ENCODE results near the gene TMEM63B. TPM values are rescaled to one million over a fixed set of nuclear protein-coding genes. Genes with fewer than 3 reads are reported as not detected.

The TMEM63B gene
- total and polyA plus RNA-seq, 2 of the 8 experiments (the other 6 are each of a cell fraction or from before 2014, with no cell fraction given), result 61.1 to 96.8 TPM

DNA sequence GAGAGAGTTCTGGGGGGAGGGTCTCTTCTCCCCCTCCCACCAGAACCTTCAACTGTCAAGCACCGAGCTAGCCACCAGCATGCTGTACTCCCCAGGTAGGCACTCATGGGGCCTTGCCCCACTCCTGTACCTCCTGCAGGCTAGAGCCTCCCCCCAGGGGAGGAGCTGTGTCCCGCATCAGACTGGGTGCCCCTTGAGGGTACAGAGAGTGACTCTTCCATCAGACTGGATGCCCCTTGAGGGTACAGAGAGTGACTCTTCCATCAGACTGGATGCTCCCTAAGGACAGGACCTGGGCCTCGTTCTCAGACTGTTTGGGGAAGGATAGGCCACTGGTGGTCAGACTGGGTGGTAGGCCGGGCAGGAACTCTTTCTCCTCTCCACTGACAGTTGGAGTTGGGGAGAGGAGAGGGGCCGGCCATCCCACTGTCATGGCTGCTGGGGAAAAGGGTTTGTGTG is 31.4 kb downstream of the TMEM63B start, which contains the start of gene CAPN11:
Gene CAPN11 (plus strand): TSS at position 51 of the 459 bp plus-strand sequence. CDS start 29 bp downstream, at position 80.
- no peak for FAIRE-seq
- Histone ChIP-seq H3K79me1 (ENCODE audit: low read depth, low read length) (no peaks in the 10 kb centered on the region), H3K23ac (ENCODE audit: insufficient read length) (no peak within 1 kb of the TSS), H2AK5ac (ENCODE audit: low read depth, low read length) (no peak within 1 kb of the TSS), H4K8ac (ENCODE audit: extremely low read depth, insufficient read depth, low read length) (no peak within 1 kb of the TSS), H3K36me3 (ENCODE audit: control insufficient read depth in 2 of 4, insufficient read depth in 4 of 4, low read length in 3 of 4) (peaks cover 0 to 1% (median 0%) of the 10 kb centered on the region in 4 experiments; a peak in 1 of 8 replicates), H3K4ac (replicated peaks; ENCODE audit: insufficient read length, low read depth, low read length) (no peak within 1 kb of the TSS), H2AFZ (ENCODE audit: low read length) (no peak within 1 kb of the TSS), H3K4me3 (ENCODE audit: extremely low read depth in 1 of 4, insufficient read depth in 2 of 4, low read depth in 3 of 4, low read length in 4 of 4) (no peak within 1 kb of the TSS), H3K14ac (ENCODE audit: insufficient read length) (no peak within 1 kb of the TSS), H3K4me2 (ENCODE audit: insufficient read depth in 1 of 2, low read depth in 2 of 2, low read length in 2 of 2) (no peak within 1 kb of the TSS), H2BK20ac (ENCODE audit: low read length) (0 out of 2 replicates have a peak within 1 kb of the TSS, but pooled peaks have one; percentile 66), H3K79me2 (ENCODE audit: control insufficient read depth in 1 of 2, insufficient read depth in 2 of 2, low read length in 2 of 2) (no peaks in the 10 kb centered on the region), H2BK5ac (ENCODE audit: low read depth, low read length) (0 out of 2 replicates have a peak within 1 kb of the TSS, but pooled peaks have one; percentile 23), H2BK12ac (ENCODE audit: low read depth, low read length) (peak within 1 kb of the TSS; percentile 62; the same call in 1 of the 2 replicates), H3K27ac (ENCODE audit: low read depth, low read length) (no peak within 1 kb of the TSS), H2BK120ac (replicated peaks; ENCODE audit: low read depth, low read length) (no peak within 1 kb of the TSS), H3K18ac (ENCODE audit: extremely low read depth, low read length) (no peak within 1 kb of the TSS), H4K5ac (ENCODE audit: insufficient read length, low read depth, low read length) (no peak within 1 kb of the TSS), H3K23me2 (ENCODE audit: low read depth, low read length) (no peaks in the 10 kb centered on the region), H4K20me1 (replicated peaks in 1 of 2; ENCODE audit: control insufficient read depth in 1 of 2, insufficient read depth in 2 of 2, low read length in 2 of 2) (no peaks in the 10 kb centered on the region), H2BK15ac (ENCODE audit: low read length) (peak within 1 kb of the TSS; percentile 53; the same call in 1 of the 2 replicates), H3K9me3 (ENCODE audit: insufficient read depth in 2 of 2, low read depth in 1 of 2, low read length in 1 of 2) (no peaks in the 10 kb centered on the region), H3K9ac (replicated peaks in 1 of 4; ENCODE audit: extremely low read depth in 1 of 4, low read depth in 3 of 4, low read length in 3 of 4) (no peak within 1 kb of the TSS), H3K4me1 (replicated peaks in 1 of 4; ENCODE audit: control insufficient read depth in 3 of 4, insufficient read depth in 4 of 4, low read length in 3 of 4) (peaks cover 0 to 12% (median 4%) of the 10 kb centered on the region in 4 experiments; a peak in 4 of 7 replicates), H3K56ac (replicated peaks; ENCODE audit: insufficient read length, low read depth, low read length) (no peak within 1 kb of the TSS), H4K91ac (replicated peaks; ENCODE audit: insufficient read length, low read length) (no peak within 1 kb of the TSS), H3K27me3 (replicated peaks in 1 of 4; ENCODE audit: control insufficient read depth in 3 of 4, extremely low read depth in 1 of 4, insufficient read depth in 3 of 4, low read length in 3 of 4) (no peaks in the 10 kb centered on the region)
- ChIA-PET POLR2A (ENCODE audit: partially characterized antibody) (interaction anchor here (0.8 to 8.5 kb wide), 4 partner anchors 49 to 98 kb away, joined by 3 to 55 read pairs (median 4); partner anchors contain the start of gene HSP90AB1), CTCF (ENCODE audit: partially characterized antibody) (interaction anchor here (0.8 to 7.5 kb wide), 8 partner anchors 14 to 174 kb away, joined by 3 to 39 read pairs (median 4); no protein-coding TSS in a partner anchor)
- WGBS, 2 experiments (ENCODE audit: extremely low coverage in 1 of 2, insufficient coverage in 1 of 2, insufficient read length in 1 of 2, insufficient replicate concordance in 2 of 2, low coverage in 1 of 2, low lambda C conversion rate in 2 of 2, missing lambda C conversion rate in 1 of 2), result 80% methylated on average over 5 of the region's 5 CpGs; no CpG with 5 or more reads in 1 of the 2 experiments
- DNase-seq (ENCODE audit: low read depth in 1 of 2, low spot score in 2 of 2), result no peak
- TF ChIP-seq, protein P1, sequence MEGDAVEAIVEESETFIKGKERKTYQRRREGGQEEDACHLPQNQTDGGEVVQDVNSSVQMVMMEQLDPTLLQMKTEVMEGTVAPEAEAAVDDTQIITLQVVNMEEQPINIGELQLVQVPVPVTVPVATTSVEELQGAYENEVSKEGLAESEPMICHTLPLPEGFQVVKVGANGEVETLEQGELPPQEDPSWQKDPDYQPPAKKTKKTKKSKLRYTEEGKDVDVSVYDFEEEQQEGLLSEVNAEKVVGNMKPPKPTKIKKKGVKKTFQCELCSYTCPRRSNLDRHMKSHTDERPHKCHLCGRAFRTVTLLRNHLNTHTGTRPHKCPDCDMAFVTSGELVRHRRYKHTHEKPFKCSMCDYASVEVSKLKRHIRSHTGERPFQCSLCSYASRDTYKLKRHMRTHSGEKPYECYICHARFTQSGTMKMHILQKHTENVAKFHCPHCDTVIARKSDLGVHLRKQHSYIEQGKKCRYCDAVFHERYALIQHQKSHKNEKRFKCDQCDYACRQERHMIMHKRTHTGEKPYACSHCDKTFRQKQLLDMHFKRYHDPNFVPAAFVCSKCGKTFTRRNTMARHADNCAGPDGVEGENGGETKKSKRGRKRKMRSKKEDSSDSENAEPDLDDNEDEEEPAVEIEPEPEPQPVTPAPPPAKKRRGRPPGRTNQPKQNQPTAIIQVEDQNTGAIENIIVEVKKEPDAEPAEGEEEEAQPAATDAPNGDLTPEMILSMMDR (IDR thresholded peaks at IDR 0.05; ENCODE audit: control extremely low read depth in 1 of 3, insufficient read depth in 1 of 3, low read depth in 1 of 3, low read length in 3 of 3), result no peak
- TF ChIP-seq NRF1 (IDR thresholded peaks at IDR 0.05; ENCODE audit: low read depth, low read length) (no peak), RAD21 (IDR thresholded peaks at IDR 0.05 in 1 of 2, conservative IDR thresholded peaks at IDR 0.05 in 1 of 2; ENCODE audit: low read depth in 2 of 2, low read length in 2 of 2) (no peak), CTBP2 (IDR thresholded peaks at IDR 0.05; ENCODE audit: borderline replicate concordance, insufficient read depth, insufficient read length, low read length) (no peak), SIRT6 (IDR thresholded peaks at IDR 0.05; ENCODE audit: low read length) (no peak), YY1 (IDR thresholded peaks at IDR 0.05; ENCODE audit: low read depth, low read length) (no peak), HDAC6 (IDR thresholded peaks at IDR 0.05; ENCODE audit: low read depth, low read length) (no peak), TEAD4 (IDR thresholded peaks at IDR 0.05; ENCODE audit: low read depth, low read length) (no peak)
- TF ChIP-seq, protein P2, sequence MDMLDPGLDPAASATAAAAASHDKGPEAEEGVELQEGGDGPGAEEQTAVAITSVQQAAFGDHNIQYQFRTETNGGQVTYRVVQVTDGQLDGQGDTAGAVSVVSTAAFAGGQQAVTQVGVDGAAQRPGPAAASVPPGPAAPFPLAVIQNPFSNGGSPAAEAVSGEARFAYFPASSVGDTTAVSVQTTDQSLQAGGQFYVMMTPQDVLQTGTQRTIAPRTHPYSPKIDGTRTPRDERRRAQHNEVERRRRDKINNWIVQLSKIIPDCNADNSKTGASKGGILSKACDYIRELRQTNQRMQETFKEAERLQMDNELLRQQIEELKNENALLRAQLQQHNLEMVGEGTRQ (IDR thresholded peaks at IDR 0.05; ENCODE audit: low read length), result no peak

Data from H1 (cell line).